H1 (cell line): Measurements from ENCODE around the gene ZBTB7A. TPM values are rescaled to one million over a fixed set of nuclear protein-coding genes. Genes with fewer than 3 reads are reported as not detected.

Source experiments
- CTCF ChIA-PET: fragments of 300-600 bp; sonication (Branson Sonifier 250); formaldehyde crosslinking; loops from one replicate; lab custom pipeline; 2021; ENCODE audit not compliant: partially characterized antibody; lab: Charles Lee
- POLR2A ChIA-PET: fragments of 300-600 bp; sonication (Branson Sonifier 250); formaldehyde crosslinking; loops from one replicate; lab custom pipeline; 2021; ENCODE audit warnings: inconsistent platforms; ENCODE audit not compliant: partially characterized antibody; lab: Charles Lee
- DNase-seq, 2 experiments: peaks; one replicate each; pipeline versions ENCODE4 v3.0.0 to v3.0.0-alpha.2; 2010 to 2022; ENCODE audit warnings: low spot score in 2 of 2, low read depth in 1 of 2, mixed read lengths in 1 of 2
- FAIRE-seq: peaks from 2 replicates; lab custom pipeline; 2011; peaks lifted over from hg19 to GRCh38; lab: Jason Lieb, UNC
- H2AFZ ChIP-seq: 2 replicates; pipeline ENCODE4 v1.8.1; 2012; ENCODE audit warnings: low read length, inconsistent platforms
- H2AK5ac ChIP-seq: 2 replicates; pipeline ENCODE4 v1.6.1; 2013; ENCODE audit warnings: low read depth, low read length
- H2BK120ac ChIP-seq: replicated peaks from 2 replicates; pipeline ENCODE3; 2013; ENCODE audit warnings: low read depth, low read length, inconsistent platforms
- H2BK12ac ChIP-seq: 2 replicates; pipeline ENCODE4 v1.6.1; 2013; ENCODE audit warnings: low read depth, low read length
- H2BK15ac ChIP-seq: 2 replicates; pipeline ENCODE4 v1.6.1; 2013; ENCODE audit warnings: low read length
- H2BK20ac ChIP-seq: 2 replicates; pipeline ENCODE4 v1.6.1; 2013; ENCODE audit warnings: low read length
- H2BK5ac ChIP-seq: 2 replicates; pipeline ENCODE4 v1.6.1; 2013; ENCODE audit warnings: low read depth, low read length
- H3K14ac ChIP-seq: 2 replicates; pipeline ENCODE4 v1.6.1; 2013; ENCODE audit warnings: inconsistent platforms; ENCODE audit not compliant: insufficient read length
- H3K18ac ChIP-seq: 2 replicates; pipeline ENCODE4 v1.6.1; 2013; ENCODE audit warnings: low read length; ENCODE audit errors: extremely low read depth
- H3K23ac ChIP-seq: 2 replicates; pipeline ENCODE4 v1.6.1; 2013; ENCODE audit warnings: inconsistent platforms; ENCODE audit not compliant: insufficient read length
- H3K23me2 ChIP-seq: 2 replicates; pipeline ENCODE4 v1.6.1; 2013; ENCODE audit warnings: low read depth, low read length
- H3K27ac ChIP-seq: 2 replicates; pipeline ENCODE4 v1.6.1; 2011; ENCODE audit warnings: low read depth, low read length, inconsistent platforms
- H3K27me3 ChIP-seq, 4 experiments: replicated peaks in 1 of 4; 1 replicate in 1 of 4; 2 replicates in 3 of 4; pipeline versions ENCODE4 v1.6.1 to v1.8.1; 2011 to 2013; ENCODE audit warnings: low read length in 3 of 4, mild to moderate bottlenecking in 3 of 4, inconsistent platforms in 2 of 4, mixed read lengths in 2 of 4, moderate library complexity in 1 of 4; ENCODE audit not compliant: control insufficient read depth in 3 of 4, insufficient read depth in 3 of 4; ENCODE audit errors: extremely low read depth in 1 of 4
- H3K36me3 ChIP-seq, 4 experiments: 2 replicates each; pipeline versions ENCODE4 v1.6.1 to v1.8.1; 2011 to 2013; ENCODE audit warnings: mild to moderate bottlenecking in 4 of 4, low read length in 3 of 4, moderate library complexity in 2 of 4, control low read depth in 1 of 4, inconsistent platforms in 1 of 4; ENCODE audit not compliant: insufficient read depth in 4 of 4, control insufficient read depth in 2 of 4
- H3K4ac ChIP-seq: replicated peaks from 2 replicates; pipeline ENCODE3; 2013; ENCODE audit warnings: low read length, low read depth, mixed read lengths, inconsistent platforms; ENCODE audit not compliant: insufficient read length
- H3K4me1 ChIP-seq, 4 experiments: replicated peaks in 1 of 4; 1 replicate in 1 of 4; 2 replicates in 3 of 4; pipeline versions ENCODE4 v1.6.1 to v1.8.1; 2011 to 2013; ENCODE audit warnings: low read length in 3 of 4, inconsistent platforms in 2 of 4, mixed read lengths in 1 of 4; ENCODE audit not compliant: insufficient read depth in 4 of 4, control insufficient read depth in 3 of 4
- H3K4me2 ChIP-seq, 2 experiments: 2 replicates each; pipeline versions ENCODE4 v1.6.1 to v1.8.1; 2011 to 2013; ENCODE audit warnings: low read depth in 2 of 2, low read length in 2 of 2, control low read depth in 1 of 2, inconsistent platforms in 1 of 2, mild to moderate bottlenecking in 1 of 2; ENCODE audit not compliant: insufficient read depth in 1 of 2
- H3K4me3 ChIP-seq, 4 experiments: fragments of 200-600, 300-600 bp in 1 of 4; sonication (generic), shearing (Covaris generic), sonication (Bioruptor Twin) in 1 of 4; 2 replicates each; pipeline versions ENCODE4 v1.5.1 to v1.8.1; 2011 to 2016; ENCODE audit warnings: low read length in 4 of 4, low read depth in 3 of 4, control low read depth in 2 of 4, inconsistent platforms in 2 of 4, mild to moderate bottlenecking in 2 of 4, mixed read lengths in 1 of 4, moderate library complexity in 1 of 4; ENCODE audit not compliant: insufficient read depth in 2 of 4; ENCODE audit errors: extremely low read depth in 1 of 4
- H3K56ac ChIP-seq: replicated peaks from 2 replicates; pipeline ENCODE3; 2013; ENCODE audit warnings: low read depth, mild to moderate bottlenecking, mixed read lengths, low read length, inconsistent platforms; ENCODE audit not compliant: insufficient read length
- H3K79me1 ChIP-seq: 2 replicates; pipeline ENCODE4 v1.6.1; 2013; ENCODE audit warnings: low read depth, low read length, control low read depth
- H3K79me2 ChIP-seq, 2 experiments: 2 replicates each; pipeline versions ENCODE4 v1.6.1 to v1.8.1; 2012 to 2013; ENCODE audit warnings: low read length in 2 of 2, mild to moderate bottlenecking in 2 of 2, inconsistent platforms in 1 of 2; ENCODE audit not compliant: insufficient read depth in 2 of 2, control insufficient read depth in 1 of 2
- H3K9ac ChIP-seq, 4 experiments: replicated peaks in 1 of 4; 1 replicate in 1 of 4; 2 replicates in 3 of 4; pipeline versions ENCODE4 v1.6.1 to v1.8.1; 2011 to 2013; ENCODE audit warnings: low read depth in 3 of 4, low read length in 3 of 4, control low read depth in 2 of 4, mild to moderate bottlenecking in 2 of 4, moderate library complexity in 2 of 4, inconsistent platforms in 1 of 4; ENCODE audit errors: extremely low read depth in 1 of 4
- H3K9me3 ChIP-seq, 2 experiments: 2 replicates each; pipeline versions ENCODE4 v1.6.1 to v1.8.1; 2012 to 2013; ENCODE audit warnings: mild to moderate bottlenecking in 2 of 2, moderate library complexity in 2 of 2, control low read depth in 1 of 2, inconsistent platforms in 1 of 2, low read depth in 1 of 2, low read length in 1 of 2, mixed read lengths in 1 of 2; ENCODE audit not compliant: insufficient read depth in 2 of 2
- H4K20me1 ChIP-seq, 2 experiments: replicated peaks in 1 of 2; 2 replicates each; pipeline versions ENCODE3 to v1.8.1; 2011 to 2013; ENCODE audit warnings: inconsistent platforms in 2 of 2, low read length in 2 of 2, mild to moderate bottlenecking in 1 of 2; ENCODE audit not compliant: insufficient read depth in 2 of 2, control insufficient read depth in 1 of 2
- H4K5ac ChIP-seq: 2 replicates; pipeline ENCODE4 v1.6.1; 2013; ENCODE audit warnings: low read length, low read depth, mixed read lengths, inconsistent platforms; ENCODE audit not compliant: insufficient read length
- H4K8ac ChIP-seq: 2 replicates; pipeline ENCODE4 v1.8.0; 2013; ENCODE audit warnings: mild to moderate bottlenecking, moderate library complexity, low read length, inconsistent platforms; ENCODE audit not compliant: insufficient read depth; ENCODE audit errors: extremely low read depth
- H4K91ac ChIP-seq: replicated peaks from 2 replicates; pipeline ENCODE3; 2013; ENCODE audit warnings: low read length, mixed read lengths, inconsistent platforms; ENCODE audit not compliant: insufficient read length
- CBX8 ChIP-seq: fragments of 300-800, 300-1000 bp; sonication (generic); IDR thresholded peaks from 2 replicates; pipeline ENCODE4 v1.7.1; 2016; ENCODE audit warnings: low read depth, low read length, borderline replicate concordance
- HDAC2 ChIP-seq, 2 experiments: fragments of 300-600 bp in 1 of 2; sonication (generic) in 1 of 2; IDR thresholded peaks; 2 replicates each; pipeline ENCODE4 v1.6.1; 2011 to 2012; ENCODE audit warnings: low read depth in 2 of 2, low read length in 2 of 2, mild to moderate bottlenecking in 2 of 2, moderate library complexity in 2 of 2, borderline replicate concordance in 1 of 2, inconsistent platforms in 1 of 2
- KDM4A ChIP-seq: IDR thresholded peaks from one replicate; pipeline ENCODE4 v1.7.1; 2012; ENCODE audit warnings: low read depth, mild to moderate bottlenecking, moderate library complexity, low read length, inconsistent platforms; ENCODE audit not compliant: severe bottlenecking
- MAFK ChIP-seq: IDR thresholded peaks from 2 replicates; pipeline ENCODE4 v1.6.1; 2012; ENCODE audit warnings: low read depth, mild to moderate bottlenecking, improper control_type of control experiment, low read length
- MAX ChIP-seq: IDR thresholded peaks from 2 replicates; pipeline ENCODE4 v1.6.1; 2012; ENCODE audit warnings: inconsistent platforms
- PHF8 ChIP-seq: fragments of 200-600 bp; sonication (generic); conservative IDR thresholded peaks from 2 replicates; pipeline ENCODE4 v1.7.1; 2012; ENCODE audit warnings: low read depth, mild to moderate bottlenecking, inconsistent platforms, low read length, moderate library complexity
- SP1 ChIP-seq: IDR thresholded peaks from 2 replicates; pipeline ENCODE4 v1.6.1; 2011; ENCODE audit warnings: low read depth, low read length
- SP4 ChIP-seq: IDR thresholded peaks from 2 replicates; pipeline ENCODE4 v1.6.1; 2012; ENCODE audit warnings: low read length, inconsistent platforms
- TAF7 ChIP-seq: optimal IDR thresholded peaks from 2 replicates; pipeline ENCODE3; 2011; ENCODE audit warnings: low read depth, mild to moderate bottlenecking, inconsistent platforms, low read length, moderate library complexity, borderline replicate concordance
- TEAD4 ChIP-seq: IDR thresholded peaks from 2 replicates; pipeline ENCODE4 v1.6.1; 2012; ENCODE audit warnings: low read depth, low read length, inconsistent platforms, mixed read lengths
- YY1 ChIP-seq: IDR thresholded peaks from 2 replicates; pipeline ENCODE4 v1.6.1; 2011; ENCODE audit warnings: low read depth, mild to moderate bottlenecking, low read length
- WGBS, 2 experiments: shearing (Covaris generic) in 1 of 2; methylation state at CpG; one replicate each; pipeline versions ENCODE4 v1.1.6 to v1.1.7; 2013 to 2015; ENCODE audit warnings: low lambda C conversion rate in 2 of 2, mixed read lengths in 2 of 2, inconsistent platforms in 1 of 2, low coverage in 1 of 2, missing lambda C conversion rate in 1 of 2; ENCODE audit not compliant: insufficient replicate concordance in 2 of 2, insufficient coverage in 1 of 2, insufficient read length in 1 of 2; ENCODE audit errors: extremely low coverage in 1 of 2, missing lambda C conversion rate in 1 of 2; 5-methylcytosine and 5-hydroxymethylcytosine counted together
- polyA plus RNA-seq, 7 experiments: library from polyadenylated mRNA; depleted of rRNA in 3 of 7; stranded (reverse) in 5 of 7; unstranded in 2 of 7; fragments of >200 nt in 5 of 7; fragments of 200-250 nt in 2 of 7; gene quantifications; 1 replicate in 5 of 7; 2 replicates in 1 of 7; 4 replicates in 1 of 7; pipeline versions ENCODE4 v1.2.1 to v1.2.3, GENCODE V29; 2011 to 2013; ENCODE audit warnings: missing spikeins in 2 of 7, mixed read lengths in 2 of 7
- total RNA-seq: library from RNA; stranded (reverse); fragmentation: NEBNext Ultra II Directional; extraction: Animal tissue kit (Norgen Biotek cat#: 25700); gene quantifications from 2 replicates; pipeline ENCODE4 v1.2.1, GENCODE V29; 2021
- TF ChIP-seq, protein P1 (sequence below): IDR thresholded peaks from 2 replicates; pipeline ENCODE4 v1.6.1; 2011; ENCODE audit warnings: low read length, improper control_type of control experiment

ZBTB7A gene
- total and polyA plus RNA-seq, 2 of the 8 experiments (the other 6 are each of a cell fraction or from before 2014, with no cell fraction given) = 5.6 to 17.8 TPM

DNA sequence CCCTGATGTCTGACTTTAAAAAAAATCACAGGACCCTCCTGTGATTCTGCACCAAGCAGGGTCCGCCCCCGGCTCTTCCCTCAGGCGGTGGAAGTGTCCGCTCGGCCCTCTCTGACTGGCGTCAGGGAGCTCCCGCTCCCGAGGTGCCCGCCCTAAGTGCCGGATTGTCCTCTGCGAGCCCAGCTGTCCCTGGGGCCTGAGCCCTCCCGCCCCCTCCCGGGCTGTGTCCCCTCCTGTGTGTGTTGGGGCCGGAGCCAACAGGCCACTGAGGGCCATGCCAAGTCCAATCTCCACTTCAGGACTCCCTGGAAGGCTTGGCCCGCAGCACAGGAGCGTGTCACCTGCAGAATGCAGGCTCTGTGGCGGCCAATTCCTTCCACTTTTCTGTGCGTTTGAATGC, 31.8 kb upstream of the ZBTB7A start:
- no peak overlapping the region for H2AK5ac ChIP-seq
- no peak overlapping the region for H3K9ac ChIP-seq
- H3K4me1 ChIP-seq = no peaks in the 10 kb centered on the region
- no peak for FAIRE-seq
- H4K91ac ChIP-seq = no peak overlapping the region
- WGBS, 2 experiments = 93% methylated on average over 12 of the region's 18 CpGs; no CpG with 5 or more reads in 1 of the 2 experiments
- no peak overlapping the region for H2BK5ac ChIP-seq
- H3K18ac ChIP-seq = no peak overlapping the region
- H3K23me2 ChIP-seq = no peaks in the 10 kb centered on the region
- CTCF ChIA-PET = interaction anchor here (0.6 to 3.4 kb wide), 2 partner anchors 41 to 95 kb away, joined by 3 to 15 read pairs; no protein-coding TSS in a partner anchor
- no peak overlapping the region for H3K23ac ChIP-seq
- H2BK12ac ChIP-seq = no peak overlapping the region
- H3K27me3 ChIP-seq = no peaks in the 10 kb centered on the region
- DNase-seq = no peak
- no peak overlapping the region for H3K4me3 ChIP-seq
- H3K4me2 ChIP-seq = no peak overlapping the region
- no peak overlapping the region for H3K4ac ChIP-seq
- H3K14ac ChIP-seq = no peak overlapping the region
- POLR2A ChIA-PET = interaction anchor here (0.9 to 3.2 kb wide), 6 partner anchors 9 to 286 kb away, joined by 3 to 14 read pairs (median 4); partner anchors contain the start of gene EEF2
- H3K56ac ChIP-seq = no peak overlapping the region
- no peak overlapping the region for H2BK120ac ChIP-seq
- peaks cover 11 to 59% (median 39%) of the 10 kb centered on the region in 4 experiments for H3K36me3 ChIP-seq
- H3K27ac ChIP-seq = no peak overlapping the region
- no peaks in the 10 kb centered on the region for H3K79me2 ChIP-seq
- H4K8ac ChIP-seq = peak overlapping the region; percentile 14
- H2AFZ ChIP-seq = no peak overlapping the region
- H3K79me1 ChIP-seq = no peaks in the 10 kb centered on the region
- peaks cover 4 to 10% of the 10 kb centered on the region in 2 experiments for H4K20me1 ChIP-seq
- no peak overlapping the region for H2BK20ac ChIP-seq
- H3K9me3 ChIP-seq = no peaks in the 10 kb centered on the region
- H2BK15ac ChIP-seq = no peak overlapping the region
- no peak overlapping the region for H4K5ac ChIP-seq
- TF ChIP-seq TAF7 (no peak), SP4 (no peak), YY1 (no peak), HDAC2 (IDR thresholded peaks at IDR 0.05; ENCODE audit: borderline replicate concordance in 1 of 2, low read depth in 2 of 2, low read length in 2 of 2) (no peak), SP1 (no peak), KDM4A (no peak), PHF8 (no peak), CBX8 (no peak), TEAD4 (no peak), MAX (no peak), MAFK (no peak)
- TF ChIP-seq, protein P1, sequence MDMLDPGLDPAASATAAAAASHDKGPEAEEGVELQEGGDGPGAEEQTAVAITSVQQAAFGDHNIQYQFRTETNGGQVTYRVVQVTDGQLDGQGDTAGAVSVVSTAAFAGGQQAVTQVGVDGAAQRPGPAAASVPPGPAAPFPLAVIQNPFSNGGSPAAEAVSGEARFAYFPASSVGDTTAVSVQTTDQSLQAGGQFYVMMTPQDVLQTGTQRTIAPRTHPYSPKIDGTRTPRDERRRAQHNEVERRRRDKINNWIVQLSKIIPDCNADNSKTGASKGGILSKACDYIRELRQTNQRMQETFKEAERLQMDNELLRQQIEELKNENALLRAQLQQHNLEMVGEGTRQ = no peak
